Panc1 (cell line): ENCODE measurements around the gene OSBPL1A. TPM values are rescaled to one million over a fixed set of nuclear protein-coding genes. Genes with fewer than 3 reads are reported as not detected.

Experiments
- ATAC-seq: fragments of 200-7000 bp; cut with Tn5 transposase; 2 replicates; pipeline ENCODE4 v1.9.1; 2020; ENCODE audit warnings: mild to moderate bottlenecking, moderate library complexity
- BruUV-seq: library from RNA; stranded (reverse); fragments of 400-500 nt; replicated peaks from 2 replicates; lab custom pipeline; 2021; lab: Mats Ljungman, UMichigan
- CTCF ChIA-PET: fragments of 300-600 bp; sonication (Branson Sonifier 250); formaldehyde crosslinking; loops from one replicate; lab custom pipeline; 2022; ENCODE audit warnings: antibody characterized with exemption; lab: Charles Lee
- POLR2A ChIA-PET: fragments of 300-600 bp; sonication (Branson Sonifier 250); formaldehyde crosslinking; loops from one replicate; lab custom pipeline; 2022; ENCODE audit warnings: antibody characterized with exemption; lab: Charles Lee
- DNase-seq: peaks from one replicate; pipeline ENCODE4 v3.0.0-alpha.2; 2010; ENCODE audit warnings: low read depth, low spot score
- H3K27ac ChIP-seq: 2 replicates; pipeline ENCODE4 v1.5.1; 2011; ENCODE audit warnings: mild to moderate bottlenecking, low read length, inconsistent platforms
- H3K27me3 ChIP-seq: fragments of 200-500 bp; sonication (Bioruptor generic); 2 replicates; pipeline ENCODE4 v1.6.0; 2014; ENCODE audit warnings: low read length, inconsistent platforms; ENCODE audit not compliant: control insufficient read depth, insufficient read depth
- H3K36me3 ChIP-seq: fragments of 200-500 bp; sonication (Bioruptor generic); 2 replicates; pipeline ENCODE4 v1.5.1; 2014; ENCODE audit warnings: inconsistent platforms, mild to moderate bottlenecking, low read length, moderate library complexity; ENCODE audit not compliant: control insufficient read depth, insufficient read depth
- H3K4me1 ChIP-seq: 2 replicates; pipeline ENCODE4 v1.5.1; 2011; ENCODE audit warnings: inconsistent platforms, mild to moderate bottlenecking, low read length, moderate library complexity; ENCODE audit not compliant: control insufficient read depth, insufficient read depth
- H3K4me3 ChIP-seq, 2 experiments: 2 replicates each; pipeline ENCODE4 v1.5.1; 2011 to 2012; ENCODE audit warnings: low read depth in 2 of 2, low read length in 2 of 2, mild to moderate bottlenecking in 2 of 2, inconsistent platforms in 1 of 2, moderate library complexity in 1 of 2
- H3K9me3 ChIP-seq: fragments of 200-500 bp; sonication (Bioruptor generic); 2 replicates; pipeline ENCODE4 v1.5.1; 2014; ENCODE audit warnings: low read depth, mild to moderate bottlenecking, inconsistent platforms, low read length, moderate library complexity; ENCODE audit not compliant: control insufficient read depth, insufficient read depth
- POLR2AphosphoS5 ChIP-seq: IDR thresholded peaks from 2 replicates; pipeline ENCODE4 v1.6.1; 2012; ENCODE audit warnings: mild to moderate bottlenecking, low read depth, low read length, moderate library complexity
- SIN3A ChIP-seq: IDR thresholded peaks from 2 replicates; pipeline ENCODE4 v1.6.1; 2012; ENCODE audit warnings: low read depth, mild to moderate bottlenecking, low read length, moderate library complexity, borderline replicate concordance; ENCODE audit not compliant: insufficient read depth
- TCF7L2 ChIP-seq: IDR thresholded peaks from 2 replicates; pipeline ENCODE4 v1.6.1; 2011; ENCODE audit warnings: mild to moderate bottlenecking, low read depth, low read length, inconsistent platforms
- in situ Hi-C: cut with HindIII; loops from 2 replicates; pipeline ENCODE4 v1.10.0; 2016; ENCODE audit warnings: low sequenced_read_pairs, low pct_unique_long_range_greater_than_20kb
- intact Hi-C: fragments of 100-400 bp; cut with micrococcal nuclease; formaldehyde crosslinking; loops from one replicate; pipeline ENCODE4 v1.10.0; 2022; ENCODE audit not compliant: unreplicated experiment
- total RNA-seq: library from RNA; stranded (reverse); gene quantifications from one replicate; pipeline ENCODE4 v1.2.1, GENCODE V29; 2021; ENCODE audit not compliant: unreplicated experiment
- TF ChIP-seq, protein P1 (sequence below), 2 experiments: IDR thresholded peaks; 2 replicates each; pipeline ENCODE4 v1.6.1; 2011 to 2012; ENCODE audit warnings: low read depth in 2 of 2, control low read depth in 1 of 2, low read length in 1 of 2, mild to moderate bottlenecking in 1 of 2, moderate library complexity in 1 of 2; ENCODE audit not compliant: insufficient read depth in 1 of 2
- TF ChIP-seq, protein P2 (sequence below): fragments of 450-650 bp; IDR thresholded peaks from 2 replicates; pipeline ENCODE4 v1.5.1; 2017; ENCODE audit warnings: mild to moderate bottlenecking

The OSBPL1A gene
- total RNA-seq, 1 experiment from 2014 or later, result 50.5 TPM

DNA sequence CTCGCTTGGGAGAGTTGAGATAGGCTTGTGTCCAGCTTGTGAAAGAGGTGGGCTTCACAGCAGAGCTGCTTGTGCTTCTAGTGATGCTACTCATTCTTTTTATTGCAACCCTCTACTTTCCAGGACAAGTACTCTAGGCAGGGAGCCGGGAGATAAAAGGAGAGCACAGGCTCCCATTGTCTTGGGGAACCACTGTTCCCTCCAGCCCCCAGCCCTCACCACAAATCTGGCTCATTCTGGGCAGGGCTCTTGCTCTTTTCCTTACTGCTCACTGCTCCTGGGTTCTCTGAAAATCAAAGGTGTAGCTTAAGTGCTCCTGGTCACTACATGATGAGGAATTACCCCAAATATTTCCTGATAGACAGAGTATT lies 177.3 kb downstream of the OSBPL1A start:
- ChIA-PET CTCF (no interaction called here), POLR2A (no interaction called here)
- Histone ChIP-seq H3K27me3 (no peaks in the 10 kb centered on the region), H3K36me3 (no peaks in the 10 kb centered on the region), H3K27ac (no peak overlapping the region), H3K4me1 (peaks cover 6% of the 10 kb centered on the region), H3K4me3 (no peak overlapping the region), H3K9me3 (no peaks in the 10 kb centered on the region)
- in situ Hi-C loops, result no loop called here
- DNase-seq, result no peak
- TF ChIP-seq SIN3A (no peak), TCF7L2 (no peak)
- TF ChIP-seq, protein P1, sequence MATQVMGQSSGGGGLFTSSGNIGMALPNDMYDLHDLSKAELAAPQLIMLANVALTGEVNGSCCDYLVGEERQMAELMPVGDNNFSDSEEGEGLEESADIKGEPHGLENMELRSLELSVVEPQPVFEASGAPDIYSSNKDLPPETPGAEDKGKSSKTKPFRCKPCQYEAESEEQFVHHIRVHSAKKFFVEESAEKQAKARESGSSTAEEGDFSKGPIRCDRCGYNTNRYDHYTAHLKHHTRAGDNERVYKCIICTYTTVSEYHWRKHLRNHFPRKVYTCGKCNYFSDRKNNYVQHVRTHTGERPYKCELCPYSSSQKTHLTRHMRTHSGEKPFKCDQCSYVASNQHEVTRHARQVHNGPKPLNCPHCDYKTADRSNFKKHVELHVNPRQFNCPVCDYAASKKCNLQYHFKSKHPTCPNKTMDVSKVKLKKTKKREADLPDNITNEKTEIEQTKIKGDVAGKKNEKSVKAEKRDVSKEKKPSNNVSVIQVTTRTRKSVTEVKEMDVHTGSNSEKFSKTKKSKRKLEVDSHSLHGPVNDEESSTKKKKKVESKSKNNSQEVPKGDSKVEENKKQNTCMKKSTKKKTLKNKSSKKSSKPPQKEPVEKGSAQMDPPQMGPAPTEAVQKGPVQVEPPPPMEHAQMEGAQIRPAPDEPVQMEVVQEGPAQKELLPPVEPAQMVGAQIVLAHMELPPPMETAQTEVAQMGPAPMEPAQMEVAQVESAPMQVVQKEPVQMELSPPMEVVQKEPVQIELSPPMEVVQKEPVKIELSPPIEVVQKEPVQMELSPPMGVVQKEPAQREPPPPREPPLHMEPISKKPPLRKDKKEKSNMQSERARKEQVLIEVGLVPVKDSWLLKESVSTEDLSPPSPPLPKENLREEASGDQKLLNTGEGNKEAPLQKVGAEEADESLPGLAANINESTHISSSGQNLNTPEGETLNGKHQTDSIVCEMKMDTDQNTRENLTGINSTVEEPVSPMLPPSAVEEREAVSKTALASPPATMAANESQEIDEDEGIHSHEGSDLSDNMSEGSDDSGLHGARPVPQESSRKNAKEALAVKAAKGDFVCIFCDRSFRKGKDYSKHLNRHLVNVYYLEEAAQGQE (IDR thresholded peaks at IDR 0.05; ENCODE audit: insufficient read depth in 1 of 2, low read depth in 2 of 2, low read length in 1 of 2), result no peak
- TF ChIP-seq, protein P2, sequence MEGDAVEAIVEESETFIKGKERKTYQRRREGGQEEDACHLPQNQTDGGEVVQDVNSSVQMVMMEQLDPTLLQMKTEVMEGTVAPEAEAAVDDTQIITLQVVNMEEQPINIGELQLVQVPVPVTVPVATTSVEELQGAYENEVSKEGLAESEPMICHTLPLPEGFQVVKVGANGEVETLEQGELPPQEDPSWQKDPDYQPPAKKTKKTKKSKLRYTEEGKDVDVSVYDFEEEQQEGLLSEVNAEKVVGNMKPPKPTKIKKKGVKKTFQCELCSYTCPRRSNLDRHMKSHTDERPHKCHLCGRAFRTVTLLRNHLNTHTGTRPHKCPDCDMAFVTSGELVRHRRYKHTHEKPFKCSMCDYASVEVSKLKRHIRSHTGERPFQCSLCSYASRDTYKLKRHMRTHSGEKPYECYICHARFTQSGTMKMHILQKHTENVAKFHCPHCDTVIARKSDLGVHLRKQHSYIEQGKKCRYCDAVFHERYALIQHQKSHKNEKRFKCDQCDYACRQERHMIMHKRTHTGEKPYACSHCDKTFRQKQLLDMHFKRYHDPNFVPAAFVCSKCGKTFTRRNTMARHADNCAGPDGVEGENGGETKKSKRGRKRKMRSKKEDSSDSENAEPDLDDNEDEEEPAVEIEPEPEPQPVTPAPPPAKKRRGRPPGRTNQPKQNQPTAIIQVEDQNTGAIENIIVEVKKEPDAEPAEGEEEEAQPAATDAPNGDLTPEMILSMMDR, result no peak
- no peak for ATAC-seq
- BruUV-seq, result no TSS peak
- intact Hi-C loops, result no loop called here

DNA sequence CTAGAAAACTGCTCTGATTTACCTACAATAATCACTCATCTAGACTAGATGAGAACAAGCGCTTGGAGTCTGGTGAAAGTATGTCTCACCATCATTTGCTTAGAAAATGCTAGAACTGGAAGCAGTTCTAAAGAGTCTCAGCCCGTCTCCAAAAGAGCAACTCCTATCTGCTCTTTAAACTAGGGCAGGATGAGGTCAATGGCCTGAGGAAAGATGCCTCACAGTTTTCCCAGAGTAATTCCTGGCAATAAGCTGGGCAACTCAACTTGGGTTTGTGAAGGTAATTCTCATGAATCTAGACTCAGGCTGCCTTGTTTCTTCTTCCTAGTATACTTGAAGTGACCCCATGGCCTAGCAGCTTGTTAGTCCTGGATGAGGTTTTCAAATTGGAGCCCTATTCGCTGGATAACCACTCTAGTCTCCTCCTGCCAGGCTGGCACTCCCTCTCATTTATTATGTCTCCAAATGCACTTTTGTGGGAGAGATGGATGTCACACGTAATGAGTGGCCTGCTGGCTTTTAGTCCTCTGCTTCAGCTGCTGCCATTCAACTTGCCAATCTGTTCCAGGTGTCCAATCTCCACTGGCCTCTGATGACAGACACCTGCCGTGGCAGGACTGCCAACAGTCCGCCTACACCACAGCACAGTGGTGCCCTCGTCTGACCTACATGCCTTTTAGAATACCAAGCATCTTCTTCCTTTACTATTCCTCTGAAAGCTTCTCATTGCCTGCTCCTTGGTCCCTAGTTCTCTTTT lies 177.9 kb downstream of the OSBPL1A start:
- Histone ChIP-seq H3K4me3 (no peak overlapping the region), H3K4me1 (peaks cover 12% of the 10 kb centered on the region), H3K9me3 (no peaks in the 10 kb centered on the region), H3K27me3 (no peaks in the 10 kb centered on the region), H3K27ac (no peak overlapping the region), H3K36me3 (no peaks in the 10 kb centered on the region)
- in situ Hi-C loops (no loop called here), intact Hi-C loops (no loop called here)
- BruUV-seq, result no TSS peak
- TF ChIP-seq POLR2AphosphoS5 (no peak), SIN3A (no peak), TCF7L2 (no peak)
- TF ChIP-seq, protein P2, result no peak
- TF ChIP-seq, protein P1 (IDR thresholded peaks at IDR 0.05; ENCODE audit: insufficient read depth in 1 of 2, low read depth in 2 of 2, low read length in 1 of 2), result no peak
- no peak for ATAC-seq
- ChIA-PET POLR2A (no interaction called here), CTCF (no interaction called here)
- DNase-seq, result no peak
